IPS DF 4.7 (cell line): ENCODE results near the gene ENTPD1.
"Not testable (repeated sequence)": the region's sequence is repeated elsewhere in the genome, so short reads cannot be mapped to it uniquely, and the experiment has no call there.

ENCODE experiments used
- DNase-seq: peaks from one replicate; pipeline ENCODE4 v3.0.0-alpha.2; 2013; ENCODE audit warnings: low spot score; ENCODE audit errors: extremely low read depth

The ENTPD1 gene

GRCh38 chr10:95758351-95759025, 2.5 kb downstream of the ENTPD1 start:
- DNase-seq: no peak

- no peak for DNase-seq
Measured at GRCh38 chr10:95759233-95759826, 3.4 kb downstream of the ENTPD1 start.

GRCh38 chr10:95761939-95762492, 6.1 kb downstream of the ENTPD1 start:
- no peak for DNase-seq

GRCh38 chr10:95767884-95768556, 12.1 kb downstream of the ENTPD1 start:
- DNase-seq: no peak

- no peak for DNase-seq
Measured at GRCh38 chr10:95770084-95770720, 14.2 kb downstream of the ENTPD1 start.

- DNase-seq: not testable (repeated sequence)
Measured at GRCh38 chr10:95773454-95773853, 17.5 kb downstream of the ENTPD1 start.

- DNase-seq: not testable (repeated sequence)
Measured at GRCh38 chr10:95777638-95778037, 21.7 kb downstream of the ENTPD1 start.

GRCh38 chr10:95782318-95782717, 26.4 kb downstream of the ENTPD1 start:
- DNase-seq: no peak

GRCh38 chr10:95783741-95784140, 27.8 kb downstream of the ENTPD1 start:
- DNase-seq: no peak

GRCh38 chr10:95784279-95784913, 28.4 kb downstream of the ENTPD1 start:
- DNase-seq: no peak

GRCh38 chr10:95785317-95785716, 29.4 kb downstream of the ENTPD1 start:
- DNase-seq: no peak

GRCh38 chr10:95785942-95786669, 30.1 kb downstream of the ENTPD1 start:
- DNase-seq: no peak

- no peak for DNase-seq
Measured at GRCh38 chr10:95787447-95787846, 31.5 kb downstream of the ENTPD1 start.

- no peak for DNase-seq
Measured at GRCh38 chr10:95788830-95789229, 32.9 kb downstream of the ENTPD1 start.

- no peak for DNase-seq
Measured at GRCh38 chr10:95789902-95790301, 33.9 kb downstream of the ENTPD1 start.

GRCh38 chr10:95790982-95791381, 35.0 kb downstream of the ENTPD1 start:
- DNase-seq: no peak

- no peak for DNase-seq
Measured at GRCh38 chr10:95791425-95791979, 35.5 kb downstream of the ENTPD1 start.

GRCh38 chr10:95792211-95792780, 36.3 kb downstream of the ENTPD1 start:
- no peak for DNase-seq

GRCh38 chr10:95792874-95793285, 36.9 kb downstream of the ENTPD1 start:
- DNase-seq: no peak
